Stimulated activated CD8-positive, alpha-beta memory T cell treated with anti-CD3 and anti-CD28 coated beads, Interleukin-15, amount 100 ng/mL, for 1 hour (primary cell): ENCODE data around the gene OTULINL.

Source experiments
- DNase-seq: peaks from one replicate; pipeline ENCODE4 v3.0.0-alpha.2; 2020; ENCODE audit warnings: low read depth

Gene OTULINL

GRCh38 chr5:14577079-14577725 lies 4.4 kb upstream of the OTULINL start:
- no peak for DNase-seq

- no peak for DNase-seq
Observed at GRCh38 chr5:14577971-14578370, 3.6 kb upstream of the OTULINL start.

GRCh38 chr5:14579246-14579645 lies 2.3 kb upstream of the OTULINL start:
- DNase-seq: no peak

- no peak for DNase-seq
Observed at GRCh38 chr5:14579731-14580397, 1.7 kb upstream of the OTULINL start.

GRCh38 chr5:14580398-14581034 lies 1.1 kb upstream of the OTULINL start:
- no peak for DNase-seq

GRCh38 chr5:14581891-14582796 lies 552 bp downstream of the OTULINL start:
- peak; percentile 74 for DNase-seq

- no peak for DNase-seq
Observed at GRCh38 chr5:14582797-14583137, 1.2 kb downstream of the OTULINL start.

- no peak for DNase-seq
Observed at GRCh38 chr5:14584848-14585247, 3.3 kb downstream of the OTULINL start.

GRCh38 chr5:14587150-14587549 lies 5.6 kb downstream of the OTULINL start:
- no peak for DNase-seq

GRCh38 chr5:14588145-14588544 lies 6.6 kb downstream of the OTULINL start:
- DNase-seq: no peak

- no peak for DNase-seq
Observed at GRCh38 chr5:14588758-14589543, 7.4 kb downstream of the OTULINL start.

GRCh38 chr5:14590949-14591348 lies 9.4 kb downstream of the OTULINL start:
- no peak for DNase-seq

- no peak for DNase-seq
Observed at GRCh38 chr5:14591548-14591947, 10.0 kb downstream of the OTULINL start.

GRCh38 chr5:14593326-14594021 lies 11.9 kb downstream of the OTULINL start:
- no peak for DNase-seq

- DNase-seq: no peak
Observed at GRCh38 chr5:14594378-14595074, 12.9 kb downstream of the OTULINL start.

GRCh38 chr5:14595189-14595588 lies 13.6 kb downstream of the OTULINL start:
- no peak for DNase-seq

- DNase-seq: no peak
Observed at GRCh38 chr5:14595891-14596290, 14.3 kb downstream of the OTULINL start.

- DNase-seq: no peak
Observed at GRCh38 chr5:14597080-14597479, 15.5 kb downstream of the OTULINL start.

GRCh38 chr5:14598225-14598624 lies 16.6 kb downstream of the OTULINL start:
- DNase-seq: no peak

- DNase-seq: no peak
Observed at GRCh38 chr5:14599476-14600127, 18.0 kb downstream of the OTULINL start.
